T-helper 1 cell treated with Interleukin-12 subunit alpha and Interleukin-12 subunit beta and Interleukin-4 antibody, amounts not matched to agents 30 μg/mL and 1 μg/mL, for 36 hours (primary cell): ENCODE results near the gene TIMM10B.

ENCODE experiments used
- H3K27ac Mint-ChIP-seq: one replicate; pipeline ENCODE4 v1.8.0; 2021; ENCODE audit warnings: mild to moderate bottlenecking, mixed read lengths
- H3K27me3 Mint-ChIP-seq: one replicate; pipeline ENCODE4 v1.8.0; 2021; ENCODE audit warnings: low read depth, mixed read lengths
- H3K36me3 Mint-ChIP-seq: one replicate; pipeline ENCODE4 v1.8.0; 2021; ENCODE audit warnings: low read depth, mixed read lengths
- H3K4me1 Mint-ChIP-seq: one replicate; pipeline ENCODE4 v1.8.0; 2021; ENCODE audit warnings: low read depth, mixed read lengths
- H3K4me3 Mint-ChIP-seq: one replicate; pipeline ENCODE4 v1.8.0; 2021; ENCODE audit warnings: mild to moderate bottlenecking, moderate library complexity, mixed read lengths
- H3K9me3 Mint-ChIP-seq: one replicate; pipeline ENCODE4 v1.8.0; 2021; ENCODE audit warnings: mixed read lengths

TIMM10B gene

GRCh38 chr11:6456361-6457073 is 24.8 kb upstream of the TIMM10B start:
- Mint-ChIP-seq H3K27me3 (no peaks in the 10 kb centered on the region), H3K36me3 (no peaks in the 10 kb centered on the region), H3K27ac (no peak overlapping the region), H3K4me1 (no peaks in the 10 kb centered on the region), H3K9me3 (no peaks in the 10 kb centered on the region), H3K4me3 (no peak overlapping the region)

GRCh38 chr11:6457581-6458320 is 23.6 kb upstream of the TIMM10B start:
- H3K27ac Mint-ChIP-seq = no peak overlapping the region
- no peaks in the 10 kb centered on the region for H3K9me3 Mint-ChIP-seq
- H3K4me3 Mint-ChIP-seq = no peak overlapping the region
- H3K4me1 Mint-ChIP-seq = no peaks in the 10 kb centered on the region
- no peaks in the 10 kb centered on the region for H3K36me3 Mint-ChIP-seq
- no peaks in the 10 kb centered on the region for H3K27me3 Mint-ChIP-seq

- Mint-ChIP-seq H3K4me1 (no peaks in the 10 kb centered on the region), H3K36me3 (no peaks in the 10 kb centered on the region), H3K27me3 (no peaks in the 10 kb centered on the region), H3K27ac (no peak overlapping the region), H3K4me3 (no peak overlapping the region), H3K9me3 (no peaks in the 10 kb centered on the region)
These were observed 22.8 kb upstream of the TIMM10B start for GRCh38 chr11:6458352-6459098.

GRCh38 chr11:6459099-6459450 is 22.2 kb upstream of the TIMM10B start:
- Mint-ChIP-seq H3K27me3 (no peaks in the 10 kb centered on the region), H3K36me3 (peaks cover 3% of the 10 kb centered on the region), H3K4me3 (no peak overlapping the region), H3K27ac (no peak overlapping the region), H3K9me3 (no peaks in the 10 kb centered on the region), H3K4me1 (no peaks in the 10 kb centered on the region)

GRCh38 chr11:6468712-6469495 is 12.4 kb upstream of the TIMM10B start:
- Mint-ChIP-seq H3K4me1 (peaks cover 9% of the 10 kb centered on the region), H3K27me3 (peaks cover 30% of the 10 kb centered on the region), H3K27ac (no peak overlapping the region), H3K4me3 (no peak overlapping the region), H3K9me3 (no peaks in the 10 kb centered on the region), H3K36me3 (no peaks in the 10 kb centered on the region)

GRCh38 chr11:6469599-6469998 is 11.7 kb upstream of the TIMM10B start:
- Mint-ChIP-seq H3K9me3 (no peaks in the 10 kb centered on the region), H3K27me3 (peaks cover 30% of the 10 kb centered on the region), H3K4me1 (peaks cover 12% of the 10 kb centered on the region), H3K36me3 (no peaks in the 10 kb centered on the region), H3K4me3 (no peak overlapping the region), H3K27ac (no peak overlapping the region)

GRCh38 chr11:6472934-6473333 is 8.4 kb upstream of the TIMM10B start:
- Mint-ChIP-seq H3K4me3 (peak overlapping the region; percentile 50), H3K9me3 (no peaks in the 10 kb centered on the region), H3K4me1 (peaks cover 14% of the 10 kb centered on the region), H3K27me3 (peaks cover 13% of the 10 kb centered on the region), H3K27ac (no peak overlapping the region), H3K36me3 (peaks cover 4% of the 10 kb centered on the region)

- Mint-ChIP-seq H3K4me1 (peaks cover 14% of the 10 kb centered on the region), H3K36me3 (peaks cover 8% of the 10 kb centered on the region), H3K27me3 (peaks cover 13% of the 10 kb centered on the region), H3K27ac (peak within 1 kb of the TSS; percentile 26), H3K9me3 (no peaks in the 10 kb centered on the region), H3K4me3 (peak within 1 kb of the TSS; percentile 80)
These were observed 7.6 kb upstream of the TIMM10B start, which contains the start of gene TRIM3 for GRCh38 chr11:6473451-6474412. TSS of gene TRIM3 (minus strand) at chr11:6473941. CDS start at chr11:6465695, 8,246 bp downstream.

- H3K36me3 Mint-ChIP-seq = peaks cover 11% of the 10 kb centered on the region
- peaks cover 13% of the 10 kb centered on the region for H3K27me3 Mint-ChIP-seq
- peak overlapping the region; percentile 26 for H3K27ac Mint-ChIP-seq
- H3K9me3 Mint-ChIP-seq = no peaks in the 10 kb centered on the region
- H3K4me3 Mint-ChIP-seq = peak overlapping the region; percentile 68
- H3K4me1 Mint-ChIP-seq = peaks cover 18% of the 10 kb centered on the region
These were observed 6.9 kb upstream of the TIMM10B start for GRCh38 chr11:6474413-6474792.

GRCh38 chr11:6474806-6475500 is 6.3 kb upstream of the TIMM10B start:
- Mint-ChIP-seq H3K27ac (no peak overlapping the region), H3K4me3 (peak overlapping the region; percentile 25), H3K9me3 (no peaks in the 10 kb centered on the region), H3K27me3 (peaks cover 13% of the 10 kb centered on the region), H3K4me1 (peaks cover 21% of the 10 kb centered on the region), H3K36me3 (peaks cover 11% of the 10 kb centered on the region)

GRCh38 chr11:6475936-6476335 is 5.4 kb upstream of the TIMM10B start:
- Mint-ChIP-seq H3K4me3 (no peak overlapping the region), H3K4me1 (peaks cover 30% of the 10 kb centered on the region), H3K36me3 (peaks cover 11% of the 10 kb centered on the region), H3K27ac (no peak overlapping the region), H3K27me3 (peaks cover 13% of the 10 kb centered on the region), H3K9me3 (no peaks in the 10 kb centered on the region)

GRCh38 chr11:6476571-6476970 is 4.7 kb upstream of the TIMM10B start:
- peaks cover 30% of the 10 kb centered on the region for H3K4me1 Mint-ChIP-seq
- H3K36me3 Mint-ChIP-seq = peaks cover 11% of the 10 kb centered on the region
- no peak overlapping the region for H3K27ac Mint-ChIP-seq
- no peaks in the 10 kb centered on the region for H3K9me3 Mint-ChIP-seq
- H3K27me3 Mint-ChIP-seq = peaks cover 10% of the 10 kb centered on the region
- H3K4me3 Mint-ChIP-seq = no peak overlapping the region
